Measurements from ENCODE around the gene DVL3.

DNA sequence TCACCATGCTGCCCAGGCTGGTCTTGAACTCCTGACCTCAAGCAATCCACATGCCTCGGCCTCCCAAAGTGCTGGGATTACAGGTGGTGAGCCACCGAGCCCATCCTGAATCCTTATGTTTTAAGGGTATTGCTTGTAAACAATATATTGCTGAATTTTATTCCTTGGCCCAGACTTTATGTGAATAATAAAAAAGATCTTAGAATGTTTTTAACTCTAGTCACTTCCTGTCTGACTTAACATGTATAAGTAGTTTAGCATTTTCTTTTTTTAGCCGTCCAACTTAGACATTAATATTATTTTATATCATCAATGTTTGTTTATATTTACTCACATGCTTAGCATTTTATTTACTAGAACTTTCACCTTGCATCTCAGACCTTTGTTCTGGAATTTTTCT, 29.2 kb upstream of the DVL3 start:
- TF ChIP-seq NFE2L2 (conservative IDR thresholded peaks at IDR 0.05; ENCODE audit: low read length) (no peak), JUNB (IDR thresholded peaks at IDR 0.05) (no peak), CHD2 (IDR thresholded peaks at IDR 0.05; ENCODE audit: low read length, partially characterized antibody) (no peak), ESRRA (IDR thresholded peaks at IDR 0.05; ENCODE audit: borderline replicate concordance, low read length) (no peak)
- TF ChIP-seq, protein P1, sequence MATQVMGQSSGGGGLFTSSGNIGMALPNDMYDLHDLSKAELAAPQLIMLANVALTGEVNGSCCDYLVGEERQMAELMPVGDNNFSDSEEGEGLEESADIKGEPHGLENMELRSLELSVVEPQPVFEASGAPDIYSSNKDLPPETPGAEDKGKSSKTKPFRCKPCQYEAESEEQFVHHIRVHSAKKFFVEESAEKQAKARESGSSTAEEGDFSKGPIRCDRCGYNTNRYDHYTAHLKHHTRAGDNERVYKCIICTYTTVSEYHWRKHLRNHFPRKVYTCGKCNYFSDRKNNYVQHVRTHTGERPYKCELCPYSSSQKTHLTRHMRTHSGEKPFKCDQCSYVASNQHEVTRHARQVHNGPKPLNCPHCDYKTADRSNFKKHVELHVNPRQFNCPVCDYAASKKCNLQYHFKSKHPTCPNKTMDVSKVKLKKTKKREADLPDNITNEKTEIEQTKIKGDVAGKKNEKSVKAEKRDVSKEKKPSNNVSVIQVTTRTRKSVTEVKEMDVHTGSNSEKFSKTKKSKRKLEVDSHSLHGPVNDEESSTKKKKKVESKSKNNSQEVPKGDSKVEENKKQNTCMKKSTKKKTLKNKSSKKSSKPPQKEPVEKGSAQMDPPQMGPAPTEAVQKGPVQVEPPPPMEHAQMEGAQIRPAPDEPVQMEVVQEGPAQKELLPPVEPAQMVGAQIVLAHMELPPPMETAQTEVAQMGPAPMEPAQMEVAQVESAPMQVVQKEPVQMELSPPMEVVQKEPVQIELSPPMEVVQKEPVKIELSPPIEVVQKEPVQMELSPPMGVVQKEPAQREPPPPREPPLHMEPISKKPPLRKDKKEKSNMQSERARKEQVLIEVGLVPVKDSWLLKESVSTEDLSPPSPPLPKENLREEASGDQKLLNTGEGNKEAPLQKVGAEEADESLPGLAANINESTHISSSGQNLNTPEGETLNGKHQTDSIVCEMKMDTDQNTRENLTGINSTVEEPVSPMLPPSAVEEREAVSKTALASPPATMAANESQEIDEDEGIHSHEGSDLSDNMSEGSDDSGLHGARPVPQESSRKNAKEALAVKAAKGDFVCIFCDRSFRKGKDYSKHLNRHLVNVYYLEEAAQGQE (IDR thresholded peaks at IDR 0.05): no peak
- TF ChIP-seq, protein P2, sequence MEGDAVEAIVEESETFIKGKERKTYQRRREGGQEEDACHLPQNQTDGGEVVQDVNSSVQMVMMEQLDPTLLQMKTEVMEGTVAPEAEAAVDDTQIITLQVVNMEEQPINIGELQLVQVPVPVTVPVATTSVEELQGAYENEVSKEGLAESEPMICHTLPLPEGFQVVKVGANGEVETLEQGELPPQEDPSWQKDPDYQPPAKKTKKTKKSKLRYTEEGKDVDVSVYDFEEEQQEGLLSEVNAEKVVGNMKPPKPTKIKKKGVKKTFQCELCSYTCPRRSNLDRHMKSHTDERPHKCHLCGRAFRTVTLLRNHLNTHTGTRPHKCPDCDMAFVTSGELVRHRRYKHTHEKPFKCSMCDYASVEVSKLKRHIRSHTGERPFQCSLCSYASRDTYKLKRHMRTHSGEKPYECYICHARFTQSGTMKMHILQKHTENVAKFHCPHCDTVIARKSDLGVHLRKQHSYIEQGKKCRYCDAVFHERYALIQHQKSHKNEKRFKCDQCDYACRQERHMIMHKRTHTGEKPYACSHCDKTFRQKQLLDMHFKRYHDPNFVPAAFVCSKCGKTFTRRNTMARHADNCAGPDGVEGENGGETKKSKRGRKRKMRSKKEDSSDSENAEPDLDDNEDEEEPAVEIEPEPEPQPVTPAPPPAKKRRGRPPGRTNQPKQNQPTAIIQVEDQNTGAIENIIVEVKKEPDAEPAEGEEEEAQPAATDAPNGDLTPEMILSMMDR (IDR thresholded peaks at IDR 0.05): no peak

Measured in A549 (cell line).